KMS-11 (cell line): ENCODE measurements around the gene TAS2R31.

Source experiments
- H2AFZ ChIP-seq: fragments of 200-600 bp; sonication (generic); 2 replicates; pipeline ENCODE4 v1.6.1; 2016; ENCODE audit warnings: antibody characterized with exemption, mixed run types, low read depth
- H3K27ac ChIP-seq: fragments of 200-600 bp; sonication (generic); 2 replicates; pipeline ENCODE4 v1.6.1; 2016; ENCODE audit warnings: mild to moderate bottlenecking, mixed run types
- H3K27me3 ChIP-seq: fragments of 200-600 bp; sonication (generic); 2 replicates; pipeline ENCODE4 v1.6.1; 2017; ENCODE audit warnings: mild to moderate bottlenecking, low read depth, mixed run types, moderate library complexity; ENCODE audit not compliant: insufficient read depth
- H3K36me3 ChIP-seq: fragments of 200-600 bp; sonication (generic); 2 replicates; pipeline ENCODE4 v1.6.1; 2017; ENCODE audit warnings: mild to moderate bottlenecking, mixed run types; ENCODE audit not compliant: insufficient read depth
- H3K4me1 ChIP-seq: fragments of 200-600 bp; sonication (generic); 2 replicates; pipeline ENCODE4 v1.6.1; 2016; ENCODE audit warnings: mild to moderate bottlenecking, low read depth, mixed run types; ENCODE audit not compliant: poor library complexity, severe bottlenecking
- H3K4me2 ChIP-seq: fragments of 200-600 bp; sonication (generic); 2 replicates; pipeline ENCODE4 v1.7.0; 2016; ENCODE audit warnings: mild to moderate bottlenecking, mixed run types
- H3K4me3 ChIP-seq: fragments of 200-600 bp; sonication (generic); IDR thresholded peaks from 2 replicates; pipeline ENCODE4 v1.6.1; 2017; ENCODE audit warnings: low read depth, low read length, mixed read lengths; ENCODE audit not compliant: insufficient read depth
- H3K79me2 ChIP-seq: fragments of 200-600 bp; sonication (generic); 2 replicates; pipeline ENCODE4 v1.6.1; 2016; ENCODE audit warnings: low read depth, mixed run types; ENCODE audit not compliant: insufficient read depth
- H3K9ac ChIP-seq: fragments of 200-600 bp; sonication (generic); 2 replicates; pipeline ENCODE4 v1.6.1; 2016; ENCODE audit warnings: mild to moderate bottlenecking, mixed run types
- H4K20me1 ChIP-seq: fragments of 200-600 bp; sonication (generic); 2 replicates; pipeline ENCODE4 v1.6.1; 2016; ENCODE audit warnings: mild to moderate bottlenecking, mixed run types; ENCODE audit not compliant: insufficient read depth
- CTCF ChIP-seq: fragments of 200-600 bp; sonication (generic); conservative IDR thresholded peaks from 2 replicates; pipeline ENCODE4 v1.6.1; 2017; ENCODE audit warnings: low read depth, mild to moderate bottlenecking, antibody characterized with exemption, low read length, moderate library complexity, mixed read lengths

TAS2R31 gene

DNA sequence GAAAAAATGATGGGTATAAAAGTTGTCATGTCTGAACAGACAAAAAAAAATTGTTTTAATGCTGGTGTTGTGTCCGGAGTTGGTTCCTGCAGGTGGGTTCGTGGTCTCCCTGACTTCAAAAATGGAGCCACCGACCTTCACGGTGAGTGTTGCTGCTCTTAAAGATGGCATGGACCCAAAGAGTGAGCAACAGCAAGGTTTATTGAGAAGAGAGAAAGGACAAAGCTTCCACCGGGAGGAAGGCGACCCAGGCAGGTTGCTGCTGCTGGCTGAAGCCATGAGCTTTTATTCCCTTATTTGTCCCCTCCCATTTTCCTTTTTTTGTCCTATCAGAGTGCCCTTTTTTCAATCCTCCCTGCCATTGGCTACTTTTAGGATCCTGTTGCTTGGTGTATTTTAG lies at the start of gene TAS2R31:
TAS2R31 (minus strand) TSS at position 101 of the 400 bp plus-strand sequence; CDS start at position 29, 72 bp downstream.
- no peaks in the 10 kb centered on the region for H3K27me3 ChIP-seq
- H3K4me1 ChIP-seq, result no peaks in the 10 kb centered on the region
- H3K4me3 ChIP-seq, result no peak within 1 kb of the TSS
- no peak for TF ChIP-seq CTCF
- H2AFZ ChIP-seq, result no peak within 1 kb of the TSS
- no peaks in the 10 kb centered on the region for H3K36me3 ChIP-seq
- H3K4me2 ChIP-seq, result no peak within 1 kb of the TSS
- no peaks in the 10 kb centered on the region for H3K79me2 ChIP-seq
- no peaks in the 10 kb centered on the region for H4K20me1 ChIP-seq
- no peak within 1 kb of the TSS for H3K27ac ChIP-seq
- no peak within 1 kb of the TSS for H3K9ac ChIP-seq

- no peak for TF ChIP-seq CTCF
Measured at GRCh38 chr12:11078246-11078645, 47.0 kb upstream of the TAS2R31 start.

DNA sequence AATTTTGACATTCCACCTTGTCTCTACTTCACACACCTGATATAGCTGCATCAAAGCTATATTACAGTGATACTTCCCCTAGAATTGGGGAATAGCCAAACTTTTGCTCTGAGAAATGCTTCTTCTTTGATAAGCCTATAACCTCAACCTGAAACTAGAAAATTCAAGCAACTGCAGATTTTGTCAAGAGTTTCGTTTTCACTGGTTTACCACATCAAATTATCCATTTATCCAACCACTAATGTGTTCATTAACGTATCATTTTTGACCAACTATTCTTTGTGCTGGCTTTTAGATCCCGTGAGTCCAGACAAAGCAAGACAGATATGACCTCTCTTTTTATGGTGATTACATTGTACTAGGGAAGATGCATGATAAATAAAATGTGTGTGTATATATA lies 44.4 kb upstream of the TAS2R31 start:
- no peak overlapping the region for H3K4me2 ChIP-seq
- no peak overlapping the region for H3K4me3 ChIP-seq
- no peak overlapping the region for H2AFZ ChIP-seq
- H3K36me3 ChIP-seq, result no peaks in the 10 kb centered on the region
- H3K4me1 ChIP-seq, result peaks cover 21% of the 10 kb centered on the region
- H3K79me2 ChIP-seq, result no peaks in the 10 kb centered on the region
- TF ChIP-seq CTCF, result no peak
- H3K27me3 ChIP-seq, result peaks cover 17% of the 10 kb centered on the region; the same call in 1 of the 2 replicates
- no peak overlapping the region for H3K9ac ChIP-seq
- H3K27ac ChIP-seq, result no peak overlapping the region
- peaks cover 3% of the 10 kb centered on the region; the same call in 1 of the 2 replicates for H4K20me1 ChIP-seq

More at GRCh38 chr12:11078246-11078645, 47.0 kb upstream of the TAS2R31 start:
- Histone ChIP-seq H3K4me1 (peaks cover 21% of the 10 kb centered on the region), H3K36me3 (no peaks in the 10 kb centered on the region), H3K79me2 (no peaks in the 10 kb centered on the region), H2AFZ (no peak overlapping the region), H3K27me3 (peaks cover 17% of the 10 kb centered on the region; the same call in 1 of the 2 replicates), H3K9ac (no peak overlapping the region), H4K20me1 (peaks cover 3% of the 10 kb centered on the region; the same call in 1 of the 2 replicates), H3K4me2 (no peak overlapping the region), H3K27ac (no peak overlapping the region), H3K4me3 (no peak overlapping the region)

DNA sequence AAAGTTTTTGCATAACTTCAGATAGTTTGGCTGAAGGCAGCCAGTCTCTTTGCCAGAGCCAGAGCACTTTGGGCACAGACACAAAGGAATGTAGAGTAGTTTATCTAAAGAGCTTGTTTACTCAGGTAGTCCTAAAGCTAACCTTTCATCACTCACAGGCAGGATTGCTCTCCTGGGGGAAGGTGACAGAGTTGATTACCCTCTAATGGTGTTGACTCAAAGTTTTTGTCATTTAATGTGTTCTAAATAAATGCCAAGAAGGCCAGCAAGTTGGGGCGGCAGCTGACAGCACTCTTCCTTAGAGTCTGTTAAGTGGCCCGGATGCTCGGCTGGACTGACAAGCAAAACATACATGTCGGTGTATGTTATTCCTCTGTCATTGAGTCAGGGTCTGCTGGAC lies 40.2 kb upstream of the TAS2R31 start:
- 0 out of 2 replicates have a peak, but pooled peaks cover 9% of the 10 kb centered on the region for H3K79me2 ChIP-seq
- no peak for TF ChIP-seq CTCF
- no peaks in the 10 kb centered on the region for H3K36me3 ChIP-seq
- H3K4me1 ChIP-seq, result peaks cover 18% of the 10 kb centered on the region
- H3K27me3 ChIP-seq, result no peaks in the 10 kb centered on the region; the same call in 1 of the 2 replicates
- no peak overlapping the region for H3K9ac ChIP-seq
- H2AFZ ChIP-seq, result no peak overlapping the region
- no peak overlapping the region for H3K27ac ChIP-seq
- peaks cover 3% of the 10 kb centered on the region; the same call in 1 of the 2 replicates for H4K20me1 ChIP-seq
- no peak overlapping the region for H3K4me2 ChIP-seq
- H3K4me3 ChIP-seq, result no peak overlapping the region
